ENCODE results near the gene SNAI1. TPM values are rescaled to one million over a fixed set of nuclear protein-coding genes. Genes with fewer than 3 reads are reported as not detected.
"Not testable (repeated sequence)": the region's sequence is repeated elsewhere in the genome, so short reads cannot be mapped to it uniquely, and the experiment has no call there.

Gene SNAI1
- total RNA-seq, 1 experiment from 2014 or later, result 0.90 TPM

DNA sequence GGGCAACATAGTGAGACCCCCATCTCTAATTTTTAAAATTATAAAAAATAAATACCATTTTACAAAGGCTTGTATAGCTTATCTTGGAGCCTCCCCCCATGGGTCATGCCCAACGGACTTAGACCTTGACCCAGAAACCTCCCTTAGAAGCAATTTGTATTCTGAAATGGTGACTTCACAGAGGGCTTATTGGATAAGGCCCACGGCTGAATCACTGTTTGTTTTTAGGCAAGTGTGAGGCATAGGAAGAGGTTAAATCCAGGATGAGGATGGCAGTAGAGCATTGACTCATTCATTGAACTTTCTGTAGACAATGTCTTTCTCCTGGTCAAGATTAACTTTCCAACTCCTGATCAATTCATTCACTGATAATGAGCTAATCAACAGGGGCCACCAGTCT, 6.2 kb upstream of the SNAI1 start:
- Mint-ChIP-seq H3K27me3 (ENCODE audit: unreplicated experiment) (peaks cover 17% of the 10 kb centered on the region), H3K4me3 (ENCODE audit: low read depth, unreplicated experiment) (no peak overlapping the region), H3K4me1 (ENCODE audit: low read depth, unreplicated experiment) (peaks cover 33% of the 10 kb centered on the region), H3K36me3 (ENCODE audit: insufficient read depth, unreplicated experiment) (no peaks in the 10 kb centered on the region), H3K9me3 (ENCODE audit: low read depth, unreplicated experiment) (no peaks in the 10 kb centered on the region), H3K27ac (ENCODE audit: unreplicated experiment) (no peak overlapping the region)
- TF ChIP-seq CTCF (IDR thresholded peaks at IDR 0.05; ENCODE audit: unreplicated experiment), result no peak
- CTCF ChIA-PET, result interaction anchor here (0.6 to 2.0 kb wide), 4 partner anchors 10 to 642 kb away, joined by 3 to 12 read pairs (median 3); no protein-coding TSS in a partner anchor
- intact Hi-C loops (cut with micrococcal nuclease; ENCODE audit: unreplicated experiment), result no loop called here
- no TSS peak for BruUV-seq (replicated peaks)
- no peak for DNase-seq

GRCh38 chr20:49977740-49978139, 5.0 kb upstream of the SNAI1 start:
- CTCF ChIA-PET, result interaction anchor here (5.5 kb wide), 1 partner anchor 93 kb away, joined by 134 read pairs; no protein-coding TSS in a partner anchor
- Mint-ChIP-seq H3K27me3 (ENCODE audit: unreplicated experiment) (peaks cover 29% of the 10 kb centered on the region), H3K4me1 (ENCODE audit: low read depth, unreplicated experiment) (peaks cover 41% of the 10 kb centered on the region)
- H3K27ac Mint-ChIP-seq (ENCODE audit: unreplicated experiment); BruUV-seq (replicated peaks); H3K4me3 Mint-ChIP-seq (ENCODE audit: low read depth, unreplicated experiment); DNase-seq; H3K9me3 Mint-ChIP-seq (ENCODE audit: low read depth, unreplicated experiment); intact Hi-C loops (cut with micrococcal nuclease; ENCODE audit: unreplicated experiment); H3K36me3 Mint-ChIP-seq (ENCODE audit: insufficient read depth, unreplicated experiment): not testable (repeated sequence)

DNA sequence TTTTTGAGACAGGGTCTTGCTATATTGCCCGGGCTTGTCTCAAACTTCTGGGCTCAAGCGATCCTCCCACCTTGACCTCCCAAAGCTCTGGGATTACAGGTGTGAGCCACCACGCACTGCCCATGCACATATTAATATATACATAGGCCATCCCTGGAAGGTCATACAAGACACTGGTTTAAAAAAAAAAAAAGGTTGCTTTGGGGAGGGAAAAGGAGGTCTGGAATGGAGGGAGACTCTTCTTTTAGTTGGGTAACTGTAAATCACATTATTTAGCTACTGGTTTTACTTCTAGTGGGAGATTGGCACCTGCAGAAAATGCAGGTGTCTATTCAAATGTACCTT, 4.1 kb upstream of the SNAI1 start:
- TF ChIP-seq CTCF (IDR thresholded peaks at IDR 0.05; ENCODE audit: unreplicated experiment), result no peak
- Mint-ChIP-seq H3K4me1 (ENCODE audit: low read depth, unreplicated experiment) (peaks cover 41% of the 10 kb centered on the region), H3K36me3 (ENCODE audit: insufficient read depth, unreplicated experiment) (peaks cover 16% of the 10 kb centered on the region), H3K27me3 (ENCODE audit: unreplicated experiment) (peaks cover 29% of the 10 kb centered on the region), H3K9me3 (ENCODE audit: low read depth, unreplicated experiment) (no peaks in the 10 kb centered on the region), H3K27ac (ENCODE audit: unreplicated experiment) (no peak overlapping the region), H3K4me3 (ENCODE audit: low read depth, unreplicated experiment) (no peak overlapping the region)
- BruUV-seq (replicated peaks), result no TSS peak
- no peak for DNase-seq
- CTCF ChIA-PET, result interaction anchor here (0.7 to 5.5 kb wide), 18 partner anchors 9 to 723 kb away, joined by 3 to 134 read pairs (median 5); partner anchors contain the start of gene UBE2V1
- intact Hi-C loops (cut with micrococcal nuclease; ENCODE audit: unreplicated experiment), result loop anchor here (1.0 kb wide), 1 partner anchor 93 kb away; no protein-coding TSS in a partner anchor

- Mint-ChIP-seq H3K9me3 (ENCODE audit: low read depth, unreplicated experiment) (no peaks in the 10 kb centered on the region), H3K36me3 (ENCODE audit: insufficient read depth, unreplicated experiment) (peaks cover 21% of the 10 kb centered on the region), H3K4me1 (ENCODE audit: low read depth, unreplicated experiment) (peaks cover 41% of the 10 kb centered on the region), H3K27ac (ENCODE audit: unreplicated experiment) (no peak overlapping the region), H3K27me3 (ENCODE audit: unreplicated experiment) (peaks cover 29% of the 10 kb centered on the region), H3K4me3 (ENCODE audit: low read depth, unreplicated experiment) (no peak overlapping the region)
- CTCF ChIA-PET, result interaction anchor here (0.6 to 5.5 kb wide), 28 partner anchors 9 to 722 kb away, joined by 3 to 134 read pairs (median 5); partner anchors contain the start of gene UBE2V1
- BruUV-seq (replicated peaks), result no TSS peak
- DNase-seq, result peak; percentile 84
- intact Hi-C loops (cut with micrococcal nuclease; ENCODE audit: unreplicated experiment), result loop anchor here (1.0 kb wide), 1 partner anchor 92 kb away; no protein-coding TSS in a partner anchor
- peak; percentile 100 for TF ChIP-seq CTCF (IDR thresholded peaks at IDR 0.05; ENCODE audit: unreplicated experiment)
Observed at GRCh38 chr20:49979030-49979832, 3.5 kb upstream of the SNAI1 start.

Data from Calu3 (cell line).